NCI-H128 (cell line): ENCODE measurements around the gene MORC2.

Experiments used
- DNase-seq: peaks from one replicate; lab custom pipeline; 2025; ENCODE audit not compliant: unreplicated experiment; lab: John Stamatoyannopoulos, UW

The MORC2 gene

GRCh38 chr22:30875481-30876215 lies 92.9 kb downstream of the MORC2 start:
- no peak for DNase-seq
